Ovary (tissue), 3 donors: Measurements from ENCODE around the gene SNHG17.

Experiments used
- CTCF ChIP-seq, 3 donors: fragments of 450-650 bp in 2 of 3; fragments of 200-600 bp in 1 of 3; IDR thresholded peaks; one replicate each; pipeline versions ENCODE4 v1.5.1 to v1.8.0; 2016 to 2022; ENCODE audit warnings: antibody characterized with exemption in 3 of 3, mild to moderate bottlenecking in 1 of 3
- POLR2A ChIP-seq: fragments of 450-650 bp; IDR thresholded peaks from one replicate; pipeline ENCODE4 v1.6.1; 2017; ENCODE audit warnings: antibody characterized with exemption, mild to moderate bottlenecking, moderate library complexity
- donor health status: DM: no; HTN: no; CAD: no.

GRCh38 chr20:38437796-38438195 lies 2.7 kb upstream of the SNHG17 start:
- no peak for TF ChIP-seq CTCF (IDR thresholded peaks at IDR 0.05)
- TF ChIP-seq POLR2A, result no peak
